ENCODE measurements around the gene MAPK10. TPM values are rescaled to one million over a fixed set of nuclear protein-coding genes. Genes with fewer than 3 reads are reported as not detected.

The MAPK10 gene
- total RNA-seq, 1 experiment from 2014 or later: 4.7 TPM

DNA sequence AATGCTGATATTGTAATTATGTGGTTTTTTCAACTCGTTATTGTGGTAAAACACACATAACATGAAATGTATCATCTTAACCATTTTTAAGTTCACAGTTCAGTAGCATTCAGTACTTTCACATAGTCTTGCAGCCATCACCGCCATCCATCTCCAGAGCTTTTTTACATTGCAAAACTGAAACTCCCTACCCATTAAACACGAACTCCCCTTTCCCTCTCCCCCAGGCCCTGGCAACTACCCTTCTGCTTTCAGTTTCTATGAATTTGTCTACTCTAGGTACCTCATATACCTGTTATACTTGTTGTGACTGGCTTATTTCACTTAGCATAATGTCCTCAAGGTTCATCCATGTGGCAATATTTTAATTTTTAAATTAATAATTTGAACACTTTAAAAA is 380.6 kb downstream of the MAPK10 start:
- no peaks in the 10 kb centered on the region for H3K4me1 Mint-ChIP-seq
- Histone ChIP-seq H3K23ac (ENCODE audit: insufficient read length, low read depth, low read length) (no peak overlapping the region), H4K91ac (ENCODE audit: insufficient read length, low read depth, low read length) (no peak overlapping the region), H3K27me3 (ENCODE audit: insufficient read depth, low read length) (no peaks in the 10 kb centered on the region), H3K9ac (ENCODE audit: extremely low read depth, insufficient read length, low read length) (no peak overlapping the region), H3K79me1 (ENCODE audit: insufficient read depth, low read depth, low read length, poor library complexity, severe bottlenecking) (no peaks in the 10 kb centered on the region), H2BK15ac (ENCODE audit: low read depth, low read length) (no peak overlapping the region), H3K14ac (ENCODE audit: insufficient read depth, low read length) (no peak overlapping the region), H4K5ac (ENCODE audit: insufficient read length, low read depth, low read length) (no peak overlapping the region), H4K20me1 (ENCODE audit: control insufficient read depth, insufficient read depth, insufficient read length) (no peaks in the 10 kb centered on the region), H3T11ph (ENCODE audit: low read length) (no peak overlapping the region), H3K56ac (ENCODE audit: insufficient read length, low read depth, low read length) (no peak overlapping the region), H3K9me3 (ENCODE audit: control insufficient read depth, low read depth, low read length) (no peaks in the 10 kb centered on the region), H2BK12ac (ENCODE audit: insufficient read length, low read depth, low read length) (no peak overlapping the region), H2BK20ac (ENCODE audit: low read depth, low read length, poor library complexity, severe bottlenecking) (no peak overlapping the region), H2AK5ac (ENCODE audit: insufficient read length, low read length) (no peak overlapping the region), H3K18ac (ENCODE audit: insufficient read length, low read depth, low read length) (no peak overlapping the region), H3K27ac (ENCODE audit: insufficient read length, low read depth, low read length) (no peak overlapping the region), H3K23me2 (ENCODE audit: insufficient read length, low read depth, low read length, poor library complexity, severe bottlenecking) (no peaks in the 10 kb centered on the region), H3K4ac (ENCODE audit: low read depth, low read length) (no peak overlapping the region), H3K4me2 (ENCODE audit: insufficient read depth, insufficient read length, low read length) (no peak overlapping the region), H3K79me2 (ENCODE audit: insufficient read depth, low read length) (no peaks in the 10 kb centered on the region), H2BK5ac (ENCODE audit: insufficient read length, low read length) (no peak overlapping the region), H2BK120ac (ENCODE audit: low read depth, low read length, poor library complexity, severe bottlenecking) (no peak overlapping the region), H3K4me1 (ENCODE audit: insufficient read depth, low read length) (no peaks in the 10 kb centered on the region), H4K8ac (replicated peaks; ENCODE audit: insufficient read length, low read depth, low read length) (no peak overlapping the region), H2AFZ (ENCODE audit: low read length) (no peak overlapping the region)
- TF ChIP-seq, protein P1, sequence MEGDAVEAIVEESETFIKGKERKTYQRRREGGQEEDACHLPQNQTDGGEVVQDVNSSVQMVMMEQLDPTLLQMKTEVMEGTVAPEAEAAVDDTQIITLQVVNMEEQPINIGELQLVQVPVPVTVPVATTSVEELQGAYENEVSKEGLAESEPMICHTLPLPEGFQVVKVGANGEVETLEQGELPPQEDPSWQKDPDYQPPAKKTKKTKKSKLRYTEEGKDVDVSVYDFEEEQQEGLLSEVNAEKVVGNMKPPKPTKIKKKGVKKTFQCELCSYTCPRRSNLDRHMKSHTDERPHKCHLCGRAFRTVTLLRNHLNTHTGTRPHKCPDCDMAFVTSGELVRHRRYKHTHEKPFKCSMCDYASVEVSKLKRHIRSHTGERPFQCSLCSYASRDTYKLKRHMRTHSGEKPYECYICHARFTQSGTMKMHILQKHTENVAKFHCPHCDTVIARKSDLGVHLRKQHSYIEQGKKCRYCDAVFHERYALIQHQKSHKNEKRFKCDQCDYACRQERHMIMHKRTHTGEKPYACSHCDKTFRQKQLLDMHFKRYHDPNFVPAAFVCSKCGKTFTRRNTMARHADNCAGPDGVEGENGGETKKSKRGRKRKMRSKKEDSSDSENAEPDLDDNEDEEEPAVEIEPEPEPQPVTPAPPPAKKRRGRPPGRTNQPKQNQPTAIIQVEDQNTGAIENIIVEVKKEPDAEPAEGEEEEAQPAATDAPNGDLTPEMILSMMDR (conservative IDR thresholded peaks at IDR 0.05): no peak
- no CpG with 5 or more reads among the region's 3 CpGs for WGBS (ENCODE audit: extremely low coverage, insufficient read length, low lambda C conversion rate)
- H3K4me3 Mint-ChIP-seq: no peak overlapping the region
- DNase-seq: no peak
- H3K36me3 Mint-ChIP-seq (ENCODE audit: insufficient read depth in 1 of 3, low read depth in 3 of 3): no peaks in the 10 kb centered on the region; a peak in 1 of 7 replicates
- no peaks in the 10 kb centered on the region for H3K27me3 Mint-ChIP-seq (ENCODE audit: low read depth)
- no peak overlapping the region for H3K27ac Mint-ChIP-seq
- no peaks in the 10 kb centered on the region for H3K9me3 Mint-ChIP-seq
